Tibial artery (tissue), 4 donors: ENCODE data around the gene IFNA4.
"Not testable (repeated sequence)": the region's sequence is repeated elsewhere in the genome, so short reads cannot be mapped to it uniquely, and the experiment has no call there.

ENCODE experiments used
- DNase-seq, 2 donors: peaks; one replicate each; pipeline ENCODE4 v3.0.0-alpha.2; 2019
- H3K27ac ChIP-seq, 2 donors: fragments of 200-600 bp; sonication (generic) in 1 of 2; 1 replicate in 1 of 2; 2 replicates in 1 of 2; pipeline ENCODE4 v1.5.1; 2018 to 2019; ENCODE audit warnings: mild to moderate bottlenecking in 1 of 2
- H3K27me3 ChIP-seq, 2 donors: fragments of 200-600 bp; sonication (generic) in 1 of 2; one replicate each; pipeline versions ENCODE4 v1.5.1 to v1.6.0; 2016 to 2019
- H3K36me3 ChIP-seq, 3 donors: fragments of 200-600 bp; sonication (generic) in 2 of 3; one replicate each; pipeline ENCODE4 v1.5.1; 2016 to 2019; ENCODE audit warnings: mild to moderate bottlenecking in 2 of 3
- H3K4me1 ChIP-seq, 4 donors: fragments of 200-600 bp; sonication (generic) in 2 of 4; 1 replicate in 3 of 4; 2 replicates in 1 of 4; pipeline ENCODE4 v1.5.1; 2016 to 2019
- H3K4me3 ChIP-seq, 2 donors: fragments of 200-600 bp; sonication (generic) in 1 of 2; 1 replicate in 1 of 2; 2 replicates in 1 of 2; pipeline ENCODE4 v1.5.1; 2018 to 2019; ENCODE audit warnings: mild to moderate bottlenecking in 2 of 2
- H3K9me3 ChIP-seq, 3 donors: fragments of 200-600 bp; sonication (generic) in 1 of 3; one replicate each; pipeline ENCODE4 v1.5.1; 2016 to 2019
- CTCF ChIP-seq, 2 experiments: fragments of 200-600 bp in 1 of 2; fragments of 450-650 bp in 1 of 2; IDR thresholded peaks; one replicate each; pipeline ENCODE4 v1.5.1; 2017 to 2019; ENCODE audit warnings: antibody characterized with exemption in 2 of 2, mild to moderate bottlenecking in 1 of 2, moderate library complexity in 1 of 2
- intact Hi-C: fragments of 100-400 bp; cut with DNase I; formaldehyde crosslinking; loops from one replicate; pipeline ENCODE4 v1.15.0; 2023; ENCODE audit warnings: low total_unique reads

The IFNA4 gene

GRCh38 chr9:21182810-21183736 lies 4.3 kb downstream of the IFNA4 start:
- TF ChIP-seq CTCF (IDR thresholded peaks at IDR 0.05), result peak in 1 of 2 experiments; percentile 5
- not testable (repeated sequence) for DNase-seq

GRCh38 chr9:21174671-21175070 lies 12.7 kb downstream of the IFNA4 start:
- Histone ChIP-seq H3K27me3 (no peaks in the 10 kb centered on the region), H3K36me3 (no peaks in the 10 kb centered on the region), H3K4me1 (no peaks in the 10 kb centered on the region), H3K9me3 (no peaks in the 10 kb centered on the region), H3K27ac (no peak overlapping the region), H3K4me3 (no peak overlapping the region)
- DNase-seq, result no peak
- TF ChIP-seq CTCF (IDR thresholded peaks at IDR 0.05), result no peak
- intact Hi-C loops, result no loop called here

More at GRCh38 chr9:21182810-21183736, 4.3 kb downstream of the IFNA4 start:
- H3K27ac ChIP-seq, H3K4me3 ChIP-seq, H3K27me3 ChIP-seq, intact Hi-C loops, H3K36me3 ChIP-seq, H3K4me1 ChIP-seq, H3K9me3 ChIP-seq: not testable (repeated sequence)

- Histone ChIP-seq H3K27me3 (no peaks in the 10 kb centered on the region), H3K9me3 (no peaks in the 10 kb centered on the region), H3K4me1 (no peaks in the 10 kb centered on the region), H3K36me3 (no peaks in the 10 kb centered on the region), H3K4me3 (no peak overlapping the region), H3K27ac (no peak overlapping the region)
- TF ChIP-seq CTCF (IDR thresholded peaks at IDR 0.05), result no peak
- no peak for DNase-seq
- intact Hi-C loops, result no loop called here
Measured at GRCh38 chr9:21172156-21172555, 15.2 kb downstream of the IFNA4 start.

GRCh38 chr9:21171351-21171750 lies 16.0 kb downstream of the IFNA4 start:
- intact Hi-C loops, result no loop called here
- H3K27me3 ChIP-seq, result no peaks in the 10 kb centered on the region
- H3K36me3 ChIP-seq, result no peaks in the 10 kb centered on the region
- no peak overlapping the region for H3K27ac ChIP-seq
- H3K4me1 ChIP-seq, result no peaks in the 10 kb centered on the region
- H3K9me3 ChIP-seq, result no peaks in the 10 kb centered on the region
- DNase-seq, result no peak
- TF ChIP-seq CTCF (IDR thresholded peaks at IDR 0.05), result no peak
- H3K4me3 ChIP-seq, result no peak overlapping the region

GRCh38 chr9:21166560-21166959 lies 20.8 kb downstream of the IFNA4 start, which contains the start of gene IFNA21:
Gene IFNA21 (minus strand): TSS chr9:21166660. CDS start chr9:21166612, 48 bp downstream.
- H3K27me3 ChIP-seq, intact Hi-C loops, DNase-seq, H3K4me3 ChIP-seq, H3K27ac ChIP-seq, H3K36me3 ChIP-seq, H3K4me1 ChIP-seq, H3K9me3 ChIP-seq: not testable (repeated sequence)

GRCh38 chr9:21165516-21165915 lies 21.9 kb downstream of the IFNA4 start:
- Histone ChIP-seq H3K4me3 (no peak overlapping the region), H3K27ac (no peak overlapping the region), H3K4me1 (no peaks in the 10 kb centered on the region), H3K9me3 (no peaks in the 10 kb centered on the region), H3K36me3 (no peaks in the 10 kb centered on the region), H3K27me3 (no peaks in the 10 kb centered on the region)
- no peak for DNase-seq
- no peak for TF ChIP-seq CTCF (IDR thresholded peaks at IDR 0.05)
- intact Hi-C loops, result no loop called here
